GM21381 (cell line): ENCODE data around the gene OAS2.

Experiments
- ATAC-seq: cut with Tn5 transposase; IDR thresholded peaks from one replicate; pipeline ENCODE4 v1.9.1; 2021; ENCODE audit warnings: mild to moderate bottlenecking, moderate library complexity; ENCODE audit not compliant: unreplicated experiment

The OAS2 gene

GRCh38 chr12:113056631-113057488 is 78.5 kb downstream of the OAS2 start, which contains the start of gene DTX1:
Gene DTX1 (plus strand): TSS chr12:113056730. CDS start chr12:113058193, 1,463 bp downstream.
- no peak for ATAC-seq

GRCh38 chr12:113057565-113058485 is 79.5 kb downstream of the OAS2 start:
- no peak for ATAC-seq

GRCh38 chr12:113058553-113058952 is 80.2 kb downstream of the OAS2 start:
- no peak for ATAC-seq

- ATAC-seq = no peak
Observed at GRCh38 chr12:113059071-113059595, 80.8 kb downstream of the OAS2 start.

- ATAC-seq = no peak
Observed at GRCh38 chr12:113060336-113060960, 82.1 kb downstream of the OAS2 start.

- ATAC-seq = no peak
Observed at GRCh38 chr12:113061061-113061694, 82.9 kb downstream of the OAS2 start.
